ENCODE results near the gene ACBD7.

Gene ACBD7

GRCh38 chr10:15084502-15084922 lies 4.1 kb downstream of the ACBD7 start:
- DNase-seq: peak; percentile 16

- DNase-seq: no peak
Observed at GRCh38 chr10:15083674-15084501, 4.7 kb downstream of the ACBD7 start.

- DNase-seq: no peak
Observed at GRCh38 chr10:15075421-15075820, 13.2 kb downstream of the ACBD7 start.

GRCh38 chr10:15072358-15072757 lies 16.2 kb downstream of the ACBD7 start:
- no peak for DNase-seq

- DNase-seq: no peak
Observed at GRCh38 chr10:15069230-15069629, 19.3 kb downstream of the ACBD7 start.

GRCh38 chr10:15068802-15069201 lies 19.8 kb downstream of the ACBD7 start:
- no peak for DNase-seq

- DNase-seq: no peak
Observed at GRCh38 chr10:15067154-15067553, 21.4 kb downstream of the ACBD7 start.

GRCh38 chr10:15060638-15061037 lies 27.9 kb downstream of the ACBD7 start:
- DNase-seq: no peak

GRCh38 chr10:15059914-15060313 lies 28.7 kb downstream of the ACBD7 start:
- no peak for DNase-seq

GRCh38 chr10:15058689-15059088 lies 29.9 kb downstream of the ACBD7 start:
- no peak for DNase-seq

GRCh38 chr10:15053061-15053460 lies 35.5 kb downstream of the ACBD7 start:
- DNase-seq: no peak

- DNase-seq: no peak
Observed at GRCh38 chr10:15052121-15052520, 36.5 kb downstream of the ACBD7 start.

GRCh38 chr10:15049533-15049932 lies 39.0 kb downstream of the ACBD7 start:
- no peak for DNase-seq

GRCh38 chr10:15046626-15047025 lies 42.0 kb downstream of the ACBD7 start:
- no peak for DNase-seq

- DNase-seq: no peak
Observed at GRCh38 chr10:15045380-15045779, 43.2 kb downstream of the ACBD7 start.

GRCh38 chr10:15043674-15044073 lies 44.9 kb downstream of the ACBD7 start, which contains the start of gene OLAH:
TSS of gene OLAH (plus strand) at chr10:15043943. CDS start at chr10:15047289, 3,346 bp downstream.
- DNase-seq: peak; percentile 7

GRCh38 chr10:15038416-15038815 lies 50.2 kb downstream of the ACBD7 start:
- no peak for DNase-seq

GRCh38 chr10:15037691-15038090 lies 50.9 kb downstream of the ACBD7 start:
- DNase-seq: no peak

- DNase-seq: no peak
Observed at GRCh38 chr10:15035385-15036301, 52.9 kb downstream of the ACBD7 start.

GRCh38 chr10:15027741-15028140 lies 60.8 kb downstream of the ACBD7 start:
- DNase-seq: no peak

Measured in activated CD4-positive, alpha-beta T cell treated with anti-CD3 and anti-CD28 coated beads, Interleukin-10, Interleukin-2, amounts not matched to agents 100 ng/mL and 50 ng/mL, durations not matched to agents 16 hours and 8 hours (primary cell).